ENCODE data around the gene DMC1. TPM values are rescaled to one million over a fixed set of nuclear protein-coding genes. Genes with fewer than 3 reads are reported as not detected.
"Not testable (repeated sequence)": the region's sequence is repeated elsewhere in the genome, so short reads cannot be mapped to it uniquely, and the experiment has no call there.

Gene DMC1
- total RNA-seq (not detected), polyA plus RNA-seq (under 1 TPM in 3 of 4 donors, not detected in 1; 0.34 to 0.83 (median 0.47) TPM)

- DNase-seq (peak; percentile 90 to 97 (median 97)), ATAC-seq (ENCODE audit: low read depth in 2 of 2) (peak; percentile 92 to 94)
- peak within 1 kb of the TSS; percentile 78 for H3K4me3 ChIP-seq (ENCODE audit: low read depth, low read length)
Observed at GRCh38 chr22:38569972-38570778, at the start of gene DMC1. TSS of gene DMC1 (minus strand) at chr22:38570183. CDS start at chr22:38568256, 1,927 bp downstream.

GRCh38 chr22:38618682-38619081 lies 48.7 kb upstream of the DMC1 start:
- Mint-ChIP-seq H3K4me1 (peaks cover 0 to 2% (median 0%) of the 10 kb centered on the region in 4 donors), H3K9me3 (peaks cover 0 to 19% (median 4%) of the 10 kb centered on the region in 7 donors), H3K27me3 (peaks cover 14% of the 10 kb centered on the region), H3K36me3 (peaks cover 2% of the 10 kb centered on the region), H3K27ac (peak overlapping the region in 1 of 3 donors; percentile 15), H3K4me3 (no peak overlapping the region)
- ATAC-seq (ENCODE audit: low read depth in 2 of 2) (no peak), DNase-seq (no peak)
- H3K27ac ChIP-seq (ENCODE audit: insufficient read depth, low read length, poor library complexity, severe bottlenecking) = no peak overlapping the region
- H3K9me3 ChIP-seq (ENCODE audit: control insufficient read depth in 2 of 2, low read length in 2 of 2) = peaks cover 9 to 13% of the 10 kb centered on the region in 2 experiments
- H3K36me3 ChIP-seq (ENCODE audit: control insufficient read depth, insufficient read depth, low read length) = no peaks in the 10 kb centered on the region
- peaks cover 2% of the 10 kb centered on the region for H3K27me3 ChIP-seq (ENCODE audit: control insufficient read depth, insufficient read depth, low read length)
- H3K4me1 ChIP-seq (ENCODE audit: control insufficient read depth, insufficient read depth, low read length, poor library complexity, severe bottlenecking) = no peaks in the 10 kb centered on the region
- no peak overlapping the region for H3K4me3 ChIP-seq (ENCODE audit: low read depth, low read length)

More at GRCh38 chr22:38569972-38570778, at the start of gene DMC1:
- H3K4me1 ChIP-seq (ENCODE audit: control insufficient read depth, insufficient read depth, low read length, poor library complexity, severe bottlenecking) = peaks cover 16% of the 10 kb centered on the region
- Mint-ChIP-seq H3K9me3 (no peaks in the 10 kb centered on the region), H3K4me3 (peak within 1 kb of the TSS; percentile 82 to 92 (median 91)), H3K27me3 (no peaks in the 10 kb centered on the region), H3K4me1 (peaks cover 0 to 20% (median 13%) of the 10 kb centered on the region in 4 donors), H3K27ac (peak within 1 kb of the TSS; percentile 93 to 94 (median 93)), H3K36me3 (no peaks in the 10 kb centered on the region)
- H3K27ac ChIP-seq (ENCODE audit: insufficient read depth, low read length, poor library complexity, severe bottlenecking) = peak within 1 kb of the TSS; percentile 74
- H3K36me3 ChIP-seq (ENCODE audit: control insufficient read depth, insufficient read depth, low read length) = no peaks in the 10 kb centered on the region
- H3K9me3 ChIP-seq (ENCODE audit: control insufficient read depth in 2 of 2, low read length in 2 of 2) = no peaks in the 10 kb centered on the region
- no peaks in the 10 kb centered on the region for H3K27me3 ChIP-seq (ENCODE audit: control insufficient read depth, insufficient read depth, low read length)

GRCh38 chr22:38618258-38618657 lies 48.3 kb upstream of the DMC1 start:
- DNase-seq (no peak), ATAC-seq (ENCODE audit: low read depth in 2 of 2) (no peak)
- Mint-ChIP-seq H3K9me3 (peaks cover 0 to 19% (median 4%) of the 10 kb centered on the region in 7 donors), H3K27ac (no peak overlapping the region), H3K36me3 (peaks cover 2% of the 10 kb centered on the region), H3K27me3 (peaks cover 14% of the 10 kb centered on the region), H3K4me1 (peaks cover 0 to 2% (median 0%) of the 10 kb centered on the region in 4 donors), H3K4me3 (no peak overlapping the region)
- Histone ChIP-seq H3K27me3 (ENCODE audit: control insufficient read depth, insufficient read depth, low read length) (peaks cover 2% of the 10 kb centered on the region), H3K27ac (ENCODE audit: insufficient read depth, low read length, poor library complexity, severe bottlenecking) (no peak overlapping the region), H3K4me1 (ENCODE audit: control insufficient read depth, insufficient read depth, low read length, poor library complexity, severe bottlenecking) (no peaks in the 10 kb centered on the region), H3K36me3 (ENCODE audit: control insufficient read depth, insufficient read depth, low read length) (no peaks in the 10 kb centered on the region), H3K4me3 (ENCODE audit: low read depth, low read length) (no peak overlapping the region), H3K9me3 (ENCODE audit: control insufficient read depth in 2 of 2, low read length in 2 of 2) (peaks cover 9 to 13% of the 10 kb centered on the region in 2 experiments)

- Mint-ChIP-seq H3K9me3 (peaks cover 0 to 19% (median 4%) of the 10 kb centered on the region in 7 donors), H3K27me3 (peaks cover 14% of the 10 kb centered on the region)
- H3K27ac ChIP-seq (ENCODE audit: insufficient read depth, low read length, poor library complexity, severe bottlenecking); H3K36me3 ChIP-seq (ENCODE audit: control insufficient read depth, insufficient read depth, low read length); H3K27me3 ChIP-seq (ENCODE audit: control insufficient read depth, insufficient read depth, low read length); H3K4me3 ChIP-seq (ENCODE audit: low read depth, low read length); H3K4me1 ChIP-seq (ENCODE audit: control insufficient read depth, insufficient read depth, low read length, poor library complexity, severe bottlenecking); DNase-seq; H3K27ac Mint-ChIP-seq; H3K4me3 Mint-ChIP-seq; H3K4me1 Mint-ChIP-seq; ATAC-seq (ENCODE audit: low read depth in 2 of 2); H3K36me3 Mint-ChIP-seq: not testable (repeated sequence)
- peaks cover 9 to 13% of the 10 kb centered on the region in 2 experiments for H3K9me3 ChIP-seq (ENCODE audit: control insufficient read depth in 2 of 2, low read length in 2 of 2)
Observed at GRCh38 chr22:38615064-38615405, 45.1 kb upstream of the DMC1 start.

GRCh38 chr22:38614332-38615063 lies 44.5 kb upstream of the DMC1 start:
- Mint-ChIP-seq H3K36me3 (peaks cover 2% of the 10 kb centered on the region), H3K27ac (no peak overlapping the region), H3K27me3 (peaks cover 14% of the 10 kb centered on the region), H3K9me3 (peaks cover 0 to 19% (median 4%) of the 10 kb centered on the region in 7 donors), H3K4me3 (no peak overlapping the region), H3K4me1 (peaks cover 0 to 2% (median 0%) of the 10 kb centered on the region in 4 donors)
- peaks cover 2% of the 10 kb centered on the region for H3K27me3 ChIP-seq (ENCODE audit: control insufficient read depth, insufficient read depth, low read length)
- H3K4me3 ChIP-seq (ENCODE audit: low read depth, low read length) = no peak overlapping the region
- no peak for DNase-seq
- H3K27ac ChIP-seq (ENCODE audit: insufficient read depth, low read length, poor library complexity, severe bottlenecking) = no peak overlapping the region
- H3K36me3 ChIP-seq (ENCODE audit: control insufficient read depth, insufficient read depth, low read length) = no peaks in the 10 kb centered on the region
- H3K4me1 ChIP-seq (ENCODE audit: control insufficient read depth, insufficient read depth, low read length, poor library complexity, severe bottlenecking) = no peaks in the 10 kb centered on the region
- no peak for ATAC-seq (ENCODE audit: low read depth in 2 of 2)
- peaks cover 9 to 13% of the 10 kb centered on the region in 2 experiments for H3K9me3 ChIP-seq (ENCODE audit: control insufficient read depth in 2 of 2, low read length in 2 of 2)

GRCh38 chr22:38613588-38613987 lies 43.6 kb upstream of the DMC1 start:
- Histone ChIP-seq H3K27me3 (ENCODE audit: control insufficient read depth, insufficient read depth, low read length) (peaks cover 2% of the 10 kb centered on the region), H3K4me3 (ENCODE audit: low read depth, low read length) (no peak overlapping the region), H3K9me3 (ENCODE audit: control insufficient read depth in 2 of 2, low read length in 2 of 2) (peaks cover 8 to 10% of the 10 kb centered on the region in 2 experiments), H3K27ac (ENCODE audit: insufficient read depth, low read length, poor library complexity, severe bottlenecking) (no peak overlapping the region), H3K4me1 (ENCODE audit: control insufficient read depth, insufficient read depth, low read length, poor library complexity, severe bottlenecking) (no peaks in the 10 kb centered on the region), H3K36me3 (ENCODE audit: control insufficient read depth, insufficient read depth, low read length) (no peaks in the 10 kb centered on the region)
- Mint-ChIP-seq H3K9me3 (peaks cover 0 to 16% (median 4%) of the 10 kb centered on the region in 7 donors), H3K27me3 (peaks cover 14% of the 10 kb centered on the region), H3K4me3 (no peak overlapping the region), H3K4me1 (peaks cover 0 to 2% (median 0%) of the 10 kb centered on the region in 4 donors), H3K27ac (no peak overlapping the region), H3K36me3 (no peaks in the 10 kb centered on the region)
- ATAC-seq (ENCODE audit: low read depth in 2 of 2) = no peak
- DNase-seq = no peak

- H3K27ac ChIP-seq (ENCODE audit: insufficient read depth, low read length, poor library complexity, severe bottlenecking) = no peak overlapping the region
- DNase-seq (no peak), ATAC-seq (ENCODE audit: low read depth in 2 of 2) (no peak)
- peaks cover 0 to 2% (median 0%) of the 10 kb centered on the region in 4 donors for H3K4me1 Mint-ChIP-seq
- no peak overlapping the region for H3K4me3 ChIP-seq (ENCODE audit: low read depth, low read length)
- no peaks in the 10 kb centered on the region for H3K9me3 ChIP-seq (ENCODE audit: control insufficient read depth in 2 of 2, low read length in 2 of 2)
- no peak overlapping the region for H3K27ac Mint-ChIP-seq
- H3K27me3 Mint-ChIP-seq = peaks cover 11% of the 10 kb centered on the region
- H3K36me3 ChIP-seq (ENCODE audit: control insufficient read depth, insufficient read depth, low read length) = no peaks in the 10 kb centered on the region
- no peaks in the 10 kb centered on the region for H3K36me3 Mint-ChIP-seq
- peak overlapping the region in 1 of 4 donors; percentile 2 for H3K4me3 Mint-ChIP-seq
- H3K27me3 ChIP-seq (ENCODE audit: control insufficient read depth, insufficient read depth, low read length) = no peaks in the 10 kb centered on the region
- no peaks in the 10 kb centered on the region for H3K4me1 ChIP-seq (ENCODE audit: control insufficient read depth, insufficient read depth, low read length, poor library complexity, severe bottlenecking)
- peaks cover 0 to 5% (median 0%) of the 10 kb centered on the region in 7 donors for H3K9me3 Mint-ChIP-seq
Observed at GRCh38 chr22:38612217-38613006, 42.4 kb upstream of the DMC1 start.

All from CD4-positive, CD25-positive, alpha-beta regulatory T cell (primary cell).